Kidney epithelial cell (primary cell): ENCODE measurements around the gene C13orf46. TPM values are rescaled to one million over a fixed set of nuclear protein-coding genes. Genes with fewer than 3 reads are reported as not detected.

Experiments used
- DNase-seq: peaks from one replicate; pipeline ENCODE4 v3.0.0-alpha.2; 2010; ENCODE audit warnings: low read depth
- H3K27me3 ChIP-seq: 2 replicates; pipeline ENCODE4 v1.6.0; 2011; ENCODE audit warnings: low read length; ENCODE audit not compliant: control insufficient read depth, insufficient read depth
- H3K36me3 ChIP-seq: 2 replicates; pipeline ENCODE4 v1.5.1; 2011; ENCODE audit warnings: low read length; ENCODE audit not compliant: control insufficient read depth, insufficient read depth
- H3K4me3 ChIP-seq: 2 replicates; pipeline ENCODE4 v1.5.1; 2011; ENCODE audit warnings: low read depth, mild to moderate bottlenecking, control low read depth, low read length
- total RNA-seq: library from RNA; depleted of rRNA; stranded (reverse); fragments of >200 nt; gene quantifications from 2 replicates; pipeline ENCODE4 v1.2.3, GENCODE V29; 2015
- TF ChIP-seq, protein P1 (sequence below): IDR thresholded peaks from 2 replicates; pipeline ENCODE4 v1.5.1; 2011; ENCODE audit warnings: mild to moderate bottlenecking, moderate library complexity, low read length, control low read depth, inconsistent platforms; ENCODE audit not compliant: insufficient read depth, poor library complexity, severe bottlenecking

The C13orf46 gene
- total RNA-seq, 1 donor from 2014 or later, result 0.04 TPM

DNA sequence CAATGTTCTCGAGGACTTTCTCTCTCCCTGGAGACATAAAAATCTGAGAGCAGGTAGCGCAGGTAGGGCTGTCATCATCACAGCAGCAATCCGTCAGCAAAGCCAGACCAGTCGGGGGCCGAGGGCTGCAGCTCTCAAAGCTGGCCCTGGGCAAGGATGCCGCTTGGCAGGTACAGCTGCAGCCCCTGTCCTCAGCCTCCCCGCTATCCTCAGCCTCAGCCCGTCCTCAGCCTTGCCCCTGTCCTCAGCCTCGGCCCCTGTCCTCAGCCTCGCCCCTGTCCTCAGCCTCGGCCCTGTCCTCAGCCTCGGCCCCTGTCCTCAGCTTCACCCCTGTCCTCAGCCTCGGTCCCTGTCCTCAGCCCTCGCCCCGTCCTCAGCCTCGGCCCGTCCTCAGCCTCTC lies 10.9 kb downstream of the C13orf46 start:
- Histone ChIP-seq H3K36me3 (no peaks in the 10 kb centered on the region), H3K27me3 (no peaks in the 10 kb centered on the region), H3K4me3 (no peak overlapping the region)
- DNase-seq, result no peak
- TF ChIP-seq, protein P1, sequence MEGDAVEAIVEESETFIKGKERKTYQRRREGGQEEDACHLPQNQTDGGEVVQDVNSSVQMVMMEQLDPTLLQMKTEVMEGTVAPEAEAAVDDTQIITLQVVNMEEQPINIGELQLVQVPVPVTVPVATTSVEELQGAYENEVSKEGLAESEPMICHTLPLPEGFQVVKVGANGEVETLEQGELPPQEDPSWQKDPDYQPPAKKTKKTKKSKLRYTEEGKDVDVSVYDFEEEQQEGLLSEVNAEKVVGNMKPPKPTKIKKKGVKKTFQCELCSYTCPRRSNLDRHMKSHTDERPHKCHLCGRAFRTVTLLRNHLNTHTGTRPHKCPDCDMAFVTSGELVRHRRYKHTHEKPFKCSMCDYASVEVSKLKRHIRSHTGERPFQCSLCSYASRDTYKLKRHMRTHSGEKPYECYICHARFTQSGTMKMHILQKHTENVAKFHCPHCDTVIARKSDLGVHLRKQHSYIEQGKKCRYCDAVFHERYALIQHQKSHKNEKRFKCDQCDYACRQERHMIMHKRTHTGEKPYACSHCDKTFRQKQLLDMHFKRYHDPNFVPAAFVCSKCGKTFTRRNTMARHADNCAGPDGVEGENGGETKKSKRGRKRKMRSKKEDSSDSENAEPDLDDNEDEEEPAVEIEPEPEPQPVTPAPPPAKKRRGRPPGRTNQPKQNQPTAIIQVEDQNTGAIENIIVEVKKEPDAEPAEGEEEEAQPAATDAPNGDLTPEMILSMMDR, result no peak

- H3K27me3 ChIP-seq, result no peaks in the 10 kb centered on the region
- no peak overlapping the region for H3K4me3 ChIP-seq
- no peak for DNase-seq
- no peaks in the 10 kb centered on the region for H3K36me3 ChIP-seq
- TF ChIP-seq, protein P1, result no peak
Measured at GRCh38 chr13:113962386-113962785, 11.5 kb downstream of the C13orf46 start.

GRCh38 chr13:113960276-113960948 lies 13.5 kb downstream of the C13orf46 start:
- TF ChIP-seq, protein P1, result no peak
- no peak for DNase-seq

GRCh38 chr13:113959198-113959597 lies 14.7 kb downstream of the C13orf46 start:
- TF ChIP-seq, protein P1, result no peak
- Histone ChIP-seq H3K27me3 (no peaks in the 10 kb centered on the region), H3K36me3 (no peaks in the 10 kb centered on the region), H3K4me3 (no peak overlapping the region)
- no peak for DNase-seq

More at GRCh38 chr13:113960276-113960948, 13.5 kb downstream of the C13orf46 start:
- no peaks in the 10 kb centered on the region for H3K27me3 ChIP-seq
- no peaks in the 10 kb centered on the region for H3K36me3 ChIP-seq
- no peak overlapping the region for H3K4me3 ChIP-seq

DNA sequence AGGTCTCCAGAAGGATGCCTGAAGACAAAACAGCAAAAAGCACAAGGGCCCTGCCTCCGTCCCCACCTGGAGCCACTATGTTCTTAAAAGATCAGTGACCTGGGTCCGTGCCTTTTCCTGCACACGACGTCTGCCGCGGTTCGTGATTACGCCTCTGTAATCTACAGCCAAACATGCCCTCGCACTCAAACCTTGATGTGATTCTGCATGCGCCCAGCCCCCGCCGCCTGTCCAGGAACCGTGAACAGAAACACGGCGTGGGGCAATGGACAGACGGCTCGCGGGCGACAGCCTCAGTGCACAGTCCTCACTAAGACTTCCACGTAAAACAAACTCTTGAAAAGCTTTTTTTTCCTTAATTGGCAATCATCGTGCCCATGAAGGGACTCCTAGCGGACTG lies 15.5 kb downstream of the C13orf46 start:
- Histone ChIP-seq H3K36me3 (no peaks in the 10 kb centered on the region), H3K27me3 (no peaks in the 10 kb centered on the region), H3K4me3 (no peak overlapping the region)
- TF ChIP-seq, protein P1, result no peak
- no peak for DNase-seq

DNA sequence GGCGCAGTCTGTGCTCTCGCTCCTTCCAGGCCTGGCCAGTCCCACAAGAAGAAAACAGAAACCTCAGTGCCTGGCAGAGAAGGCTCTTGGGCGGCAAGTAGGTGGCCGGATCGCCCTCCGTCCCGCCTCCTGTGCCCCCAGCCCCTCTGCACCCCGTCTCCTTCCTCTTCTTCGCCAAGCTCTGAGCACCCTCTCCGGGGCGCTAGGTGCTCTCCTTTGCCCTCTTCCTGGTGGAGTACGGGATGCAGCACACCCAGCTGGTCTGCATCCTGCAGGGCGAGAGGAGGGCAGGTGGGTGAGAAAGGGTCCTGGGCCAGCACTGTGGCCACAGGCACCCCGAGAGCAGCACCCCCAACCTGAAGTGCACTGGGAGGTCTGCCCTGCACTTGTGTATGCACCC lies 17.3 kb downstream of the C13orf46 start:
- DNase-seq, result no peak
- Histone ChIP-seq H3K27me3 (no peaks in the 10 kb centered on the region), H3K36me3 (no peaks in the 10 kb centered on the region), H3K4me3 (no peak overlapping the region)
- TF ChIP-seq, protein P1, result no peak
